ENCODE measurements around the gene POLR1A. TPM values are rescaled to one million over a fixed set of nuclear protein-coding genes. Genes with fewer than 3 reads are reported as not detected.

POLR1A gene
- total RNA-seq, 1 experiment from 2014 or later = 62.6 TPM

- no peaks in the 10 kb centered on the region for H3K27me3 ChIP-seq (ENCODE audit: control insufficient read depth, insufficient read depth, low read length)
- no peak for TF ChIP-seq POLR2AphosphoS5 (IDR thresholded peaks at IDR 0.05; ENCODE audit: low read depth, low read length)
- no peak for TF ChIP-seq SIN3A (IDR thresholded peaks at IDR 0.05; ENCODE audit: borderline replicate concordance, insufficient read depth, low read depth, low read length)
- TF ChIP-seq CTCF (IDR thresholded peaks at IDR 0.05) = no peak
- no peak for TF ChIP-seq REST (IDR thresholded peaks at IDR 0.05; ENCODE audit: insufficient read depth in 1 of 2, low read depth in 2 of 2, low read length in 1 of 2)
- no peak for TF ChIP-seq TCF7L2 (IDR thresholded peaks at IDR 0.05; ENCODE audit: low read depth, low read length)
- no peak overlapping the region for H3K27ac ChIP-seq (ENCODE audit: low read length)
- in situ Hi-C loops (cut with HindIII; ENCODE audit: low pct_unique_long_range_greater_than_20kb, low sequenced_read_pairs) (no loop called here), intact Hi-C loops (cut with micrococcal nuclease; ENCODE audit: unreplicated experiment) (no loop called here)
- H3K9me3 ChIP-seq (ENCODE audit: control insufficient read depth, insufficient read depth, low read depth, low read length) = no peaks in the 10 kb centered on the region
- ATAC-seq = no peak
- no peaks in the 10 kb centered on the region for H3K4me1 ChIP-seq (ENCODE audit: control insufficient read depth, insufficient read depth, low read length)
- POLR2A ChIA-PET = no interaction called here
- DNase-seq (ENCODE audit: low read depth, low spot score) = no peak
- H3K4me3 ChIP-seq (ENCODE audit: low read depth in 2 of 2, low read length in 2 of 2) = no peak overlapping the region
- no TSS peak for BruUV-seq (replicated peaks)
- no peaks in the 10 kb centered on the region for H3K36me3 ChIP-seq (ENCODE audit: control insufficient read depth, insufficient read depth, low read length)
- CTCF ChIA-PET = no interaction called here
These were observed 80.4 kb downstream of the POLR1A start for GRCh38 chr2:86025229-86025820.

GRCh38 chr2:86023366-86023712 is 82.3 kb downstream of the POLR1A start:
- TF ChIP-seq REST (IDR thresholded peaks at IDR 0.05; ENCODE audit: insufficient read depth in 1 of 2, low read depth in 2 of 2, low read length in 1 of 2) (no peak), POLR2AphosphoS5 (IDR thresholded peaks at IDR 0.05; ENCODE audit: low read depth, low read length) (no peak), TCF7L2 (IDR thresholded peaks at IDR 0.05; ENCODE audit: low read depth, low read length) (no peak), CTCF (IDR thresholded peaks at IDR 0.05) (no peak), SIN3A (IDR thresholded peaks at IDR 0.05; ENCODE audit: borderline replicate concordance, insufficient read depth, low read depth, low read length) (no peak)
- POLR2A ChIA-PET = no interaction called here
- intact Hi-C loops (cut with micrococcal nuclease; ENCODE audit: unreplicated experiment) = loop anchor here (5.0 kb wide), 1 partner anchor 196 kb away; no protein-coding TSS in a partner anchor
- Histone ChIP-seq H3K9me3 (ENCODE audit: control insufficient read depth, insufficient read depth, low read depth, low read length) (no peaks in the 10 kb centered on the region), H3K4me3 (ENCODE audit: low read depth in 2 of 2, low read length in 2 of 2) (no peak overlapping the region), H3K27ac (ENCODE audit: low read length) (no peak overlapping the region), H3K36me3 (ENCODE audit: control insufficient read depth, insufficient read depth, low read length) (no peaks in the 10 kb centered on the region), H3K4me1 (ENCODE audit: control insufficient read depth, insufficient read depth, low read length) (no peaks in the 10 kb centered on the region), H3K27me3 (ENCODE audit: control insufficient read depth, insufficient read depth, low read length) (no peaks in the 10 kb centered on the region)
- CTCF ChIA-PET = interaction anchor here (2.1 kb wide), 1 partner anchor 196 kb away, joined by 6 read pairs; no protein-coding TSS in a partner anchor
- no TSS peak for BruUV-seq (replicated peaks)
- DNase-seq (ENCODE audit: low read depth, low spot score) (no peak), ATAC-seq (no peak)
- in situ Hi-C loops (cut with HindIII; ENCODE audit: low pct_unique_long_range_greater_than_20kb, low sequenced_read_pairs) = no loop called here

Measured in Panc1 (cell line).